UCSD-AML1 (cell line): ENCODE results near the gene LCN2.

ENCODE experiments used
- DNase-seq: peaks from one replicate; lab custom pipeline; 2025; ENCODE audit not compliant: unreplicated experiment; lab: John Stamatoyannopoulos, UW

LCN2 gene

DNA sequence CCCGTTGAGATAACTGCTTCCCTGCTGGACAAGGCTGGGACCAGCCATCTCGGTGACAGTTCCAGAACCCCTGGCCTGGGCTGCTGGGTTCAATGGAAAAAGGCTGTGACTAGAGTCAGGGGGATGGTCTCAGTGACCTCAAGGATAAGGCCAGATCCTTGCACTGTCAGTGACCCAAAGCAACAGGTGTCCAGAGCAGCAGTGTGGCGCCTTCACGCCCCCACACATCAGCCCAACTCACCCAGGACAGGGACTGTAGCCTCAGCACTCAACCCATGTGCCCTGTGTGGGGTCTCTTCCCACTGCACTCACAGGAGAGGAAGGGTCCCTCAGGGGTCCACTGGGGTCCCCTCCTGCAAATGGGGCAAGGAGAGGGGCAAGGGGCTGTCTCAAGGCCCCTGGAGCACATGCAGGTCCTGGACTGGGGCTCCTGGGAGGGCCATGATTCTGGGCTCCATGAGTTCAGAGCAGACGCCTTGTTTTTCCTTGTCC lies 698 bp upstream of the LCN2 start:
- DNase-seq: no peak

DNA sequence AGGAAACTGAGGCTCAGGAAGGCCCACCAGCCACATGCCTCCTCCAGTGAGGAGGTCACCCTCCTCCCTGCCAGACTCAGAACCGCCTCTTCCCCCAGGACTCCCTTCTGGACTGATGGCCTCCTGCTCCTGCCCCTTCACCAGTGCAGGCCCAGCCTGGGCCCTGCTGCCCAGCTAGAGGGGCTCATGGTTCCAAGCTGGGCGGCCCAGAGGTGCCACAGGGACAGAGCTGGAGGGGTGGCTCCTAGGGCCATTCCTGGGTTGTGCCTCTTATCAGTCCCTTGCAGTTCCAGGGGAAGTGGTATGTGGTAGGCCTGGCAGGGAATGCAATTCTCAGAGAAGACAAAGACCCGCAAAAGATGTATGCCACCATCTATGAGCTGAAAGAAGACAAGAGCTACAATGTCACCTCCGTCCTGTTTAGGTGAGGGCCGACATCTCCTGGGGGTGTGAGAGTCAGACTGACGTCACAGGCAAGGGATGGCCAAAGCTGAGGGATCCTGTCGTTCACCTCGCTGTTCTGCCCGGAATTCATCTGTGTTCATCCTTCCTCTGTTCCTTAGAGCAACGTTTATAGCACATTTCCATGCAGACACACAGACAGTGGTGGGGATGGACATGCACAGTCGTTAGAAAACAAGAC lies 819 bp downstream of the LCN2 start:
- DNase-seq: peak; percentile 61

DNA sequence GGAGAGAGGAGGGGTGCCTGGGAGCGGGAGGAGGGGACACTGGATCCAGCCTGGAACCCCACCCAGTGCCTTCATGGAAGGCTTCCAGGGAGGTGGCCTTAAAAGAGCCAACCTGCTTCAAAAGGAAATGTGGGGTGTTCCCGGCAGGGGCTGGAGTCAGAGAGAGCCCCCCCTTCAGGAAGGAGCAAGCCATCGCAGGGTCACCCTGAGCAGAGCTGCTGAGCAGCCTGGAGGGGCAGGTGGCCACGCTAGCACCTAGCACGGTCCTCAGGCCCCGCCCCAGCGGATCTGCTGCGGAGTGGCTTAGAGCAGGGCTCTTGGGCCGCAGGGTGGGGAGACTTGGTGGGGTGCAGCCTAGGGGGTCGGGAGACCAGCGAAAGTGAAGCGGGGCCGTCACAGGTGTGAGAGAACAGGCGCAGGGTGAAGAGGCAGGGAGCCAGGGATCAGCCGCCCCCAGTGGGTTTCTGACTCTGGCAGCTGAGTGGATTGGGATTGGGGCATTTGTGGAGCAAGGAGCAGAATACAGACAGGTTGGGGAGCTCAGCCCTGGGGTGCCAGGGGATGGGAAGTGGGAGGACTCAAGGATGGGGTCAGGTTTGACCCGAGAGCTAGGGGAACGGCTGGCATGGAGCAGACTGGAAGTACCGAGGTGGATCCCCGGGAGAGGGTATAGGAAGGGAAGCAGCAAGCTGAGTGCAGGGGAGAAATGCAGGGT lies 1.5 kb downstream of the LCN2 start:
- DNase-seq: peak; percentile 57

DNA sequence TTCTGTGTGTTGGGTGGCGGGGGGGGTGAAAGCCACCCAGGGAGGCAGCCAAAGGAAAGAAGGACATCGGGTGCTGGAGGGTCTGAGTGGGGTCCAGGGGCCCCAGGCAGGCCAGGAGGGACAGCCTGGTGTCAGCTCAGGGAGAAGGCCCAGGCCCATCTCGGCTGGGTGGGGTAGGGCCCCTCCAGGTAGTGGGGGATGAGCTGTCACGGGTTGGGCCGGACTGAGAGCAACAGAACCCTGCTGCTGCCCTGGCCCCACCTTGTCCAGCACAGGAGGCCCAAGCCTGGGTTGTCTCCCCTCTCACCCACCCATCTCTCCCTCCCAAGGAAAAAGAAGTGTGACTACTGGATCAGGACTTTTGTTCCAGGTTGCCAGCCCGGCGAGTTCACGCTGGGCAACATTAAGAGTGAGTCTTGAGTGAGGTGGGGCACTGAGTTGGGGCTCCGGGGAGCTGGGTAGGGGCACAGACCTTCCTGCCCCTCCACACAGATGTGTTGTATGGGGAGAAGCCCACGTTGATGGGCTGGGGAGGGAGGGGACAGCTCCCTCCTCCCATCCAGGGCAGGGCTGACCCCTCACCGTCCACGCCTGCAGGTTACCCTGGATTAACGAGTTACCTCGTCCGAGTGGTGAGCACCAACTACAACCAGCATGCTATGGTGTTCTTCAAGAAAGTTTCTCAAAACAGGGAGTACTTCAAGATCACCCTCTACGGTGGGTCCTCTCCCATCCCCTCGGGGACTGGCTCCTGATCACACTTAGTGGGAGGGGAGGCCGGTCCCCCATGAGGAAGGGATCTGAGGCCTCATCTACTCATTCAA lies 2.3 kb downstream of the LCN2 start:
- no peak for DNase-seq

DNA sequence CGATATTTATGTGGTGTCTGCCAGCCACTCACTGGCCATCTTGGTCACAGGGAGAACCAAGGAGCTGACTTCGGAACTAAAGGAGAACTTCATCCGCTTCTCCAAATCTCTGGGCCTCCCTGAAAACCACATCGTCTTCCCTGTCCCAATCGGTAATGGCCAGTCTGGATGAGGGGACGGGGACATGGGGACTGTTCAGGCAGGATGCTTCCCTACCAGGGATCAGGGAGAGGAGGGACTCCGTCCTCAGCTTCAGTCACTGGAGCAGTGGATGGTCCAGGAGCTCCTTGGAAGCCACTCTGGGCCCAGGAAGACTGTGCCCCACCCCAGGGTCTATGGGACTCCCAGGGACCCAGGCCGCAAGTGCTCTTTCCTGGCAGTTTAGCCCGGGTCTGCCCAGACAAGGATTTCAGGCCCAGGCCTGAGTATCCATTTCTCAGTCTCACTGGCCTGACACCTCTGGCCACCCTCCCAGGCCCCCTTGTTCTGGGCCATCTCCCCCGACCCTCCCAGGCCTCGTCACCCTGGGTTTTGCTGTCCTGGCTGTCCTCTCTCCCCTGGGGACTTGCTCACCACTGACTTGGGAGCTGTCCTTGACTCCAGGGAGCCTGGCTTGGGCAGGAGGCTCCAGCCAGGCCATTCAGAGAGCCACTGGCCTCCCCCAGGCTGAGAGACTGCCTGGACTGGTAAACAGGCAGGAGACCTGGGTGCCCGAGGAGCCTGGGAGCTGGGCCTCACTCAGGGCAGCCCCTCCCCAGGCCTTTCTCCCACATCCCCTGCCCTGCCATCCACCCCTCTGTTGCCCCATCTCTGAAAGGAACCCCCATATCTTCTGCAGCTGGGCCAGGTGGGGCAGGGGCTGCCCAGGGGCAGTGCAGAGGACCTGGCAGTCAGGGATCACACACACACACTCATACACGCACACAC lies 3.1 kb downstream of the LCN2 start:
- no peak for DNase-seq

DNA sequence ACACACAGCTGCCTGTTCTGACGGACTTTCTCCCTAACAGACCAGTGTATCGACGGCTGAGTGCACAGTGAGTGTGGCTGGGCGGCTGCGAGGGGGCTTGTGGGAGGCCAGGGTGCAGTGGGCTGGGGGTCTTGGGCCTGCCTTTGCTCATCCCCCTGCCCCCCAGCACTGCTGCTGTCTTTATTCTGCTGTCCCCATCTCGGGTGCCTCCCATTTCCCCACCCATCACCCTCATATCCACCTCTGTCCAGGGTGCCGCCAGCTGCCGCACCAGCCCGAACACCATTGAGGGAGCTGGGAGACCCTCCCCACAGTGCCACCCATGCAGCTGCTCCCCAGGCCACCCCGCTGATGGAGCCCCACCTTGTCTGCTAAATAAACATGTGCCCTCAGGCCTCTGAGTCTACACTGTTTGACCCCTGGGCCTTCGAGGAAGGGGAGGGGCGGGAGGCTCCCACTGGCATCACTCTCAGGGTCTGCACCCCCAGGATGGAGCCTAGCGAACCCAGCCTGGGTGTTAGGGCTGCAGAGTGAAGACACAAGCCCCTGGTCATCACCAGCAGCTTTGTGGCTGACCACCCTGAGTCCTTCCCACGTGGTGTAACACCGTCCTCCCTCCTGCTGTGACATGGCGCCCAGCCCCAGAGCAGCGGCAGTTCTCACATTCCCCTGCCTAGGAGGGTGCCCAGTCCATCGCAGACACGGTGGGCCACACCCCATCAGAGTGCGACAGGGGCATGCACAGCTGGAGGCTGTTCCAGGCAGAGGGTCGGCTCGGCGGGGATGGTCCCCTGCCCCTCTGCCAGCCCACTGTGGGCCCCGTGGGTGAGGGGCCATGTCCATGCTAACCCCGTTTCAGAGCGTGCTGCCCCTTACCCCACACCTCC lies 4.0 kb downstream of the LCN2 start:
- DNase-seq: no peak

DNA sequence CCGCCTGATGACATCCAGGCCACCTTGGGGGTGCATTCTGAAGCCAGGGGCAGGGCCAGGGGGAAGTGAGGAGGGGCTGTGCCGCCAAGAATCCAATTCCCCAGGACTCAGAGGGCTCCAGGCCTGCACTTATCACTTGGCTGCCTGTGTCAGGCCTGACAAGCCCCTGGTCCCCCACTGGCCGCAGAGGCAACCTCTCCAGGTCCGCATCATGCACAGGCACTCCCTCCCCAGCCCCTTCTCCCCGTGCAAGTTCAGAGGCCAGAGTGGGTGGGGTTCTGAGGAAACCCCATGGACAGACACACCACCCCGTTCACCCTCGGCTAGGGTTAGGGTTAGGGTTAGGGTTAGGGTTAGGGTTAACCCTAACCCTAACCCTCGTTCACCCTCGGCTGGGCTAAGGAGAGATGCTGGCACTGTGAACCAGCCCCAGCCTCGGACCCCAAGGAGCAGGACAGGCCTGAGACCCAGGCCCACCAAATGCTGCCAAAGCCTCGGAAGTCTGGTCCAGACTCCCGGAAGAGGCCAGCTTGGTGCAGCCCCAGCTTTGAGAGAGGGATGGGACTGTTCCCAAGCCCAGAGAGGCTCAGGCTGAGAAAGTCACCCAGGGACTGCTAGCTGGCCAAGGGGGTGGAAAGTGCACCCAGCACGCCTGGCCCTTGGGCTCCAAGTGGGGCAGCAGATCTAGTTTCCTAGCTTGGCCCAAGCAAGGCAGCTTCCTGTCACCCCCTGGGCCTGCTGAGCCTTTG lies 4.9 kb downstream of the LCN2 start:
- no peak for DNase-seq

DNA sequence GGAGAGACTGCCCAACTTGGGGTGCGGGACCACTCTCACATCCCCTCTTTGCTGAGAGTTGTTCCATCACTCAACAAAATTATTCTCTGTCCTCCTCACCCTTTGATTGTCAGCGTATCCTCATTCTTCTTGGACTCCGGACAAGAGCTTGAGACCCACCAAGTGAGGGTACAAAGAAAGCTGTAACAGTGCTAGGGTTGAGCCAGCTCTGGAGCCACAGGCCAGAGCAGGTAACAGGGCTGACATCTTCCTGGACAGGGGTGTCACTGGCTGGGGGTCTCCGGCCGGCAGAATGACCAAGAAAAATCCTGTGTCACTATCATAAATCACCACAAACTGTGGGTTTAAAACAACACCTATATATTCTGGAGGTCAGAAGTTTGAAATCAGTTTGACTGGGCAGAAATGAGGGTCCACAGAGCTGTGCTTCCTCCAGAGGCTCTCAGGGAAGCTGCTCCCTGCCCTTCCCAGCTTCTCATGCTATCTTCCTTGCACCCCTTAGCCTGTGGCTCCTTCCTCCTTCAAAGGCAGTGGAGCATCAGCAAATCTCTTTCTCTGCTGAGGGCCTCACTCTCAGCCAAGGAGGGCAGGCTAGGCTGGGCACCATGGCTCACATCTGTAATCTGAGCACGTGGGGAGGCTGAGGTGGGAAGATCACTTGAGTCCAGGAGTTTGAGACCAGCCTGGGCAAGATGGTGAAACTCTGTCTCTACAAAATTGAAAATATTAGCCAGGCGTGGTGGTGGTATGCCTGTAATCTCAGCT lies 6.7 kb downstream of the LCN2 start:
- DNase-seq: no peak

DNA sequence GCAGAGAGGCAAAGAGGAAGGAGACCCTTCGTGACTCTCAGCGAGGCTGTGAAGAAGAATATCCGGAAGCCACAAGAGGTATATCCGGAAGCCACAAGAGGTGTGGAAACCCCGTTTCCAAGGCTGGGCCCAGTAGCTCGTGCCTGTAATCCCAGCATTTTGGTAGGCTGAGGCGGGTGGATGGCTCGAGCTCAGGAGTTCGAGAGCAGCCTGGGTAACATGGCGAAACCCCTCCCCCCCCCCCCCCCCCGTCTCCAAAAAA lies 10.2 kb downstream of the LCN2 start:
- peak; percentile 75 for DNase-seq

DNA sequence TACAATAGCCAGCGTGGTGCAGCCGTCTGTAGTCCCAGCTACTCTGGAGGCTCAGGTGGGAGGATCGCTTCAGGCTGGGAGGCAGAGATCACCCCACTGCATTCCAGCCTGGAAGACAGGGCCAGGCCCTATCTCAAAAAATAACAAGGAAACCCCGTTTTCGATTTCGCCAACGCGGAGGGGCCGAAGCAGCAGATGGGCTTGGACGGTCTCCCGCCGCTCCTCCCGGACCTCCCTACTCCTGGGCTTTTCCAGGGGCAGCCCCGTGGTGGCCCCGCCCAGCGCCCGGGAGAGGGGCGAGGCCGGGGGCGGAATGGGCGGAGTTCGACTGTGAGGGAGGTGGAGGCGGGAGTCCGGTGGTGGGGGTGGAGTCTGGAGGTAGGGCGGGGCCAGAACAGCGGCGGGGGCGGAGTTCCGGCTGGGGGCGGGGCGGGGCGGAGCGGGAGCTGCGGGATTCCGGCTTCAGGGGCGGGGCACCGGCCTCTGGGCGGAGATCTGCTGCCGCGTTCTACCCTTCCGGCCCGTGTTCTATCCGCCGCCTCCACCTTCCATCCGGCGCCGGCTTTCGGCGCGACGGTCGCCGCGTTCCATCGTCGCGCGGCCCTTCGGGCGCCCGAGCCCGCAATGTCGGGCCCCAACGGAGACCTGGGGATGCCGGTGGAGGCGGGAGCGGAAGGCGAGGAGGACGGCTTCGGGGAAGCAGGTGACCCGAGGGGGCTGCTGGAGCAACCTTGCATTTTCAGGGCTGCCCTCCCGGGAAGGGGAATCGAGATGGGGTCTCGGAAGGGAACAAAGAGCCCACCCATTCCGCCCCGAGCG lies 10.7 kb downstream of the LCN2 start, which contains the start of gene BBLN:
Gene BBLN (plus strand): TSS at position 482 of the 819 bp plus-strand sequence. CDS start 143 bp downstream, at position 625.
- peak; percentile 94 for DNase-seq

DNA sequence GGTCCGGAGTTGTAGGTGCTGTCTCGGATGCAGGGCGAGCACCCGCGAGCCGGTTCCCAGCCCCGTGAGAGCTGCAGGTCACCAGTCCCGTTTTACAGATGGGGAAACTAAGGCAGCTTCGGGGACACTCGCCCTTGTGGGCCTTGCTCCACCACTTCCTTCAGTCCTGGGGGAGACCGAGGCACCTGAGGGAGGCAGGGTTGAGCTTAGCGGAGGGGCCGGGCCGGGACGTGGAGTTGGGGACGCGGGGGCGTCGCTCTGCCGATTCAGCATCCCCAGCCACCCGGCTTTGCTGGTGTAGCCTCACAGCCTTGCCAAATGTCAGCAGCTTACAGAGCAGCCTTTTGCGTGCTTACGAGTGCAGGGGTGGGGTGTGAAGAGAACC lies 11.3 kb downstream of the LCN2 start:
- DNase-seq: no peak

DNA sequence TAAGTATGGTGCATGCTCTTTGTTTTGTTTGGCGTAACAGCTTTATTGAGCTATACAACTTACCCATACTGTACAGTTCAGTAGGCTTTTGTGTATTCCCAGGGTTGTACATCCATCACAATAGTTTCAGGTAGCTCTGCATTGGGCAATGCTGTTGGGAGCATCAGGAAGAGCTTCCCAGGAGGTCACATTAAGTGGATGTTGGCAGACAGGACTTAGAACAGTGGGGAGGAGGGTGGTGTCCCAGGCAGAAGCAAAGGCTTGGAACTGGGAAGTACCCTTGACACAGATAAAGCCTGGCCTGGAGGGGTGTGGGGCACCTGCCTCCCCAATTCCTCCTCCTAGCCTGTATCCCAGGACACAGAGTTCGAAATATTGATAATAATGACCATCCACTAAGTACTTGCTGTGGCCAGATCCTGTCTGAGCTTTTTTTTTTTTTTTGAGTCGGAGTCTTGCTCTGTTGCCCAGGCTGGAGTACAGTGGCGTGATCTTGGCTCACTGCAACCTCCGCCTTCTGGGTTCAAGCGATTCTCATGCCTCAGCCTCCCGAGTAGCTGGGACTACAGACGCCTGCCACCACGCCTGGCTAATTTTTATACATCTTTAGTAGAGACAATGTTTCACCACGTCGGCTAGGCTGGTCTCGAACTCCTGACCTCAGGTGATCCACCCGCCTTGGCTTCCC lies 12.1 kb downstream of the LCN2 start:
- DNase-seq: no peak

DNA sequence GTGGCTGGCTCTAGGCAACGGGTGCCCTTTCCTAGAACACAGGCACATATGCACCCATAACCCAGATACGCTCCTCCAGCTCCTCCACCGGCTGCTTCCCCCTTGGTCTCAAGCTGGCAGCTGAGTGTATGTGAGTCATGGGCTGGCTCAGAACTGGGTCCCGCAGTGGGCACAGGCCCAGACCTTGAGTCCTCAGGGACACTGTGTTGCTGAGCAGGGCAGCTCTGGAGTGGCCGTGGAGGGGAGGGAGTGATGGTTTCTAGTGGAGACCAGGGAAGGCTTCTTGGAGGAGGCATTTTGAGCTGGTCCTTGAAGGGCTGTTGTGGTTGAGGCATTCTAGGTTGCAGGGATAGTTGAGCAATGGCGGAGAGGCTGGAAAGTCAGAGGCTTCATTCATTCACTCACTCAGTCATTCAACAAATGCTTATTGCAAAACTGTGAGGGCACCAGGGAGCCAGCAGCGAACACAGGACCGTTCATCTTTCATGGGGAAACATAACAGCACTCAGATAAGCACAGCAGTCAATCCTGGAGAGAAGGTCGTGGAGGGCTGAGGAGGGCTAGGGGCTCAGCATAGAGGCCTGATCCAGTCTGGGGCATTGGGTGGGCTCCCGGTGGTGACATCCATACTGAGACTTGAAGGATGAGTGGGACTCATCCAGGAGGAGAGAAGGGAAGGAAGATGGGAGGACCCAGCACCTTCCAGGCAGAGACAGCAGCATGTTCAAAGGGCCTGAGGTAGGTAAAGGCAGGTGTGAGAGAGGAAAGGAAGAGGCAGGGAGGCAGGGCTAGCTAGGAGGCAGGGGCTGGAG lies 13.2 kb downstream of the LCN2 start:
- no peak for DNase-seq

DNA sequence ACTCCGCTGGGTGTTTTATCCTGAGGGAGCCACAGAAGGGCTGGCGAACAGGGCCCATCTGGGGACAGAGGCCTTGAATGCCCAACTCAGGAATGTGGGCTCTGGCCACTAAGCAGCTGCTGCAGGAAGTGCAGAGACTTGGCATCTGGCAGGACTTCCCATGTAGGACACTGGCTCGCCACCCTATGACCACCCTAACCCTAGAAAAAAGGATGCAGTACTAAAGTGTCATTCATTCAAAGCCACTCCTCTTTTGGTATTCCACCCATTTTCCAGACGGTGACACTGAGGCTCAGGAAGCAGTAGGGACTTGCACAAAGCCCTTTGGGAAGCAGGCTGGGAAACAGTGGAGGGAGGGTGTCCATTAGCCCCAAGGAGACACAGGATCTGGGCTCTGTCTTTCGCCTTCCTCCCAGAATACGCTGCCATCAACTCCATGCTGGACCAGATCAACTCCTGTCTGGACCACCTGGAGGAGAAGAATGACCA lies 13.8 kb downstream of the LCN2 start:
- DNase-seq: no peak

DNA sequence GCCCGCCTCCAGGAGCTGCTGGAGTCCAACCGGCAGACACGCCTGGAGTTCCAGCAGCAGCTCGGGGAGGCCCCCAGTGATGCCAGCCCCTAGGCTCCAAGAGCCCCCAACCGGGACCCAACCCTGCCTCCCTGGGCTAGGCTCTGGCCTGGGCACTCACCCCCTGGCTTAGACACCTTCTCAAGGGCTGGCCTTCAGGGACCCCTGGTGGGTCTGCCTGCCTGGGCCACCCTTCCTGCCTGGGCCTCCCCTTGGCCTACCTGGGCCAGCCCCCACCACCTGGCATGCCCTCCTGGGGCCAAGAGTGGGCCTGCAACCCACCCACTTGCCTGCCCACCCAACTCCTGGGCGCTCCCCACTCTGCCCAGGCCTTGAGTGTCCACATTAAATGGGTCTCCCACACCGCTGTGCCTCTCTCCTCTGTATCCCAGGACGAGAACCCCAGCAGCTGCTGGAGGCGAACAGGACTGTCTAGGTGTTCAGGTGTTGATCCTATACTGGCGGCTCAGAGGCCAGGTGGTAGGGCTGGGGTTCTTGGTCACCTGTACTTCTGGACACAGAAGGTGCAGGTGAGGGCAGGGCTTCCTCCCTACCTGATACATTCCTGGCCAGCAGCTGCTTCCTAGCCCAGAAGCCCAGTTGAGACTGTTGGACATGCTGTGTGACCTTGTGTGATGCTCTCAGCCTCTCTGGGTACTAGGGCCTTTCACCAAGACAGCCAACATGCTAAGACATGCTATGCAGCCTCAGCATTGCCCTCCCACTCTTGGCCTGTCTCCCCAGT lies 14.5 kb downstream of the LCN2 start:
- DNase-seq: no peak
